DMS 273 (cell line): ENCODE results near the gene TIAM1.

Source experiments
- DNase-seq: peaks from one replicate; lab custom pipeline; 2025; ENCODE audit not compliant: unreplicated experiment; lab: John Stamatoyannopoulos, UW

Gene TIAM1, protein sequence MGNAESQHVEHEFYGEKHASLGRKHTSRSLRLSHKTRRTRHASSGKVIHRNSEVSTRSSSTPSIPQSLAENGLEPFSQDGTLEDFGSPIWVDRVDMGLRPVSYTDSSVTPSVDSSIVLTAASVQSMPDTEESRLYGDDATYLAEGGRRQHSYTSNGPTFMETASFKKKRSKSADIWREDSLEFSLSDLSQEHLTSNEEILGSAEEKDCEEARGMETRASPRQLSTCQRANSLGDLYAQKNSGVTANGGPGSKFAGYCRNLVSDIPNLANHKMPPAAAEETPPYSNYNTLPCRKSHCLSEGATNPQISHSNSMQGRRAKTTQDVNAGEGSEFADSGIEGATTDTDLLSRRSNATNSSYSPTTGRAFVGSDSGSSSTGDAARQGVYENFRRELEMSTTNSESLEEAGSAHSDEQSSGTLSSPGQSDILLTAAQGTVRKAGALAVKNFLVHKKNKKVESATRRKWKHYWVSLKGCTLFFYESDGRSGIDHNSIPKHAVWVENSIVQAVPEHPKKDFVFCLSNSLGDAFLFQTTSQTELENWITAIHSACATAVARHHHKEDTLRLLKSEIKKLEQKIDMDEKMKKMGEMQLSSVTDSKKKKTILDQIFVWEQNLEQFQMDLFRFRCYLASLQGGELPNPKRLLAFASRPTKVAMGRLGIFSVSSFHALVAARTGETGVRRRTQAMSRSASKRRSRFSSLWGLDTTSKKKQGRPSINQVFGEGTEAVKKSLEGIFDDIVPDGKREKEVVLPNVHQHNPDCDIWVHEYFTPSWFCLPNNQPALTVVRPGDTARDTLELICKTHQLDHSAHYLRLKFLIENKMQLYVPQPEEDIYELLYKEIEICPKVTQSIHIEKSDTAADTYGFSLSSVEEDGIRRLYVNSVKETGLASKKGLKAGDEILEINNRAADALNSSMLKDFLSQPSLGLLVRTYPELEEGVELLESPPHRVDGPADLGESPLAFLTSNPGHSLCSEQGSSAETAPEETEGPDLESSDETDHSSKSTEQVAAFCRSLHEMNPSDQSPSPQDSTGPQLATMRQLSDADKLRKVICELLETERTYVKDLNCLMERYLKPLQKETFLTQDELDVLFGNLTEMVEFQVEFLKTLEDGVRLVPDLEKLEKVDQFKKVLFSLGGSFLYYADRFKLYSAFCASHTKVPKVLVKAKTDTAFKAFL (N-terminal part only)

DNA sequence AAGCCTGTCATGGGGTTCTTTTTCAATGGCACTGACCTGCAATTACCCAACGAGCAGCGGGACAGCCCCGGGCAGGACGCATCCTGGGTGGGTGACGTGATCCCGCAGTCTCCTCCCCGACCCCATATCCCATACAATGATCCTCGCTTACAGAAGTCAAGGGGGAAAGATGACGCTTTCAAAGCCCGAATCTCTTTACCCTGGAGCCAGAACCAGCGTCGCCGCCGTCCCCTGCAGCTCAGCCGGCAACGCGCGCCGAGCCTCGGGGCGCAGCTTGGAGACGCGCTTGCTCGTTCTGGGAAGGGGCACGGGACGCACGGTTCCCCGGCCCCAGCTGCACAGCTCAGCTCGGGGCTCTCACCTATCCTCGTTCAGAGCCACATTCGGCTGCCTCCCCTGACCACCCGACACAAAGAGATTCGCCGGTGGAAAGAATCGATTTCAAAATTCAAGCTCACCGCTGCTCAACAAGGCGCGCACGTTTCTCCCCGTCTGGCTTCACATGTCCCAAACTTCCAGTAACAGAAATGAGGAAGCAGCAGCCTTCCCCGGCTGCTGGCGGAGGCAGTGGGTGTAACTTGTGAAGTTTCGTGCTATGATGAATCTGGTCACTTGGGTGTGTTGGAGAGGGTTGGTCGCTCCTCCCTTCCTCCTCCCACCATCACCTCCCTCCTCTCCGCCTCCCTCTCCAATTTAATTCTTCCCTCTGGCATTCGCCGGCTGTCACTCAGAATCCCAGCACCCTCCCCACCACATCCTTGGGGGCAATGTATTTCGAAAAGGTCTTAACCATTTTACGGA, at the start of gene TIAM1:
Gene TIAM1, minus strand, starts transcription at position 582 of the 801 bp plus-strand sequence. CDS start 77,289 bp downstream, outside the sequence.
- no peak for DNase-seq

DNA sequence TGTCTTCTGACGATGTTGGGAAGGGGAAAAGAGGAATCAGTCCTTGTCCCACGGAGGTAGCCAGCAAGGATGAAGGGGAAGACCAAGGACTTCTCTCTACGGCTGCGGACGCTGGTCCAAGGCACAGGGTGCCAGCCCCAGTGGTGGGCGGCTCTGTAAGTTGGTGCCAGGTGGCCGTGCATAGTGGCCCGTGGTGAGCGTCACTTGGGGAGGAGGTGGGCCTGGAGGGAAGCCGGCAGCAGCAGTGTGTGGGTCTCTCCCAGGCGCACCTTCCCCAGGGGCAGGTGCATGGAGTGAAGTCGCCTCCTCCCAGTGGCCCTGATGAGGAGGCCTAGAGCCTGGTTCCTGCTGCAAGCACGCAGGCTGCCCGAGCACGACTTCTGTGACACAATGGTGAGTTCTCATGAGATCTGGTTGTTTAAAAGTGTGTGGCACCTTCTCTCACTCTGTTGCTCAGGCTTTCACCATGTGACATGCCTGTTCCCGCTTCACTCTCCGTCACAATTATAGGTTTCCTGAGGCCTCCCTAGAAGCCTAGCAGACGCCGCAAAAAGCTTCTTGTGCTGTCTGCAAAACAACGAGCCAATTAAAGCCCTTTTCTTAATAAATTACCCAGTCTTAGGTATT, 43.6 kb upstream of the TIAM1 start:
- no peak for DNase-seq

DNA sequence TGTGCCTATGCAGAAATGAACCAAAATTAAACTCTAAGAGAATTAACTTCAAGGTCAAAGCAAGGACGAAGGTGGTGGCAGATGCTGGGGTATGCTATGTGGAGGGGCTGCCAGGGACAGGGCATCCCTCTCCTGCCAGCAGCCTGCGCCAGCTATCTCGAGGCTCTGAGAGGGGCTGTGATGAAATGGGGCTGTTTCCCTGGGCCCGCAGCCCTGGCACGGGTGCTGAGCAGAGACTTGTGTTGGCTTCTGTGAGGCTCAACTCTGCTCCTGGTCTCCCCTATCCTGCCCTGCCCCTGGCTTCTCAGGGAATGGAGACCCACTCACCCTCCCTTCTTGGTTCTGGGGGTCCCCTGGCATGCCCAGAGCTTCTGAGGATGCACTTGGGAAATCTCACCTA, 41.9 kb upstream of the TIAM1 start:
- DNase-seq, result no peak

DNA sequence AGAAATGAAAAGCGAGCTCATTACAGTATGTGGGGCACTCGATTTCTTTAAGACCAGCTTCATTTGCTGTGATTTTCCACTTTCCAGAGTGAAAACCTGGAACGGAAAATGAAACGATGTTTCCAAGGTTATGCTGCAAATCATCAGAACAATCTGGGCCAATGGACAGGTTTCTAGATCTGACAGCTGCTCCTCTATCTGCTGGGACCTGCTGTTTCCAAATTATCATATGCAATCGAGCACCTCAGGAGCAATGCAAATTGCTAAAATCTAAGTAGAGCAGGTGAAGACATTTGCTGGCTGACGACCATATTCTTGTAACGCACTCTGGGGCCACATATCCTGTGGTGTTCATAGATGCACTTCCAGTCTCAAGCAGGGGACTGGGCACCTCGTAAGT, 39.7 kb upstream of the TIAM1 start:
- DNase-seq, result no peak

DNA sequence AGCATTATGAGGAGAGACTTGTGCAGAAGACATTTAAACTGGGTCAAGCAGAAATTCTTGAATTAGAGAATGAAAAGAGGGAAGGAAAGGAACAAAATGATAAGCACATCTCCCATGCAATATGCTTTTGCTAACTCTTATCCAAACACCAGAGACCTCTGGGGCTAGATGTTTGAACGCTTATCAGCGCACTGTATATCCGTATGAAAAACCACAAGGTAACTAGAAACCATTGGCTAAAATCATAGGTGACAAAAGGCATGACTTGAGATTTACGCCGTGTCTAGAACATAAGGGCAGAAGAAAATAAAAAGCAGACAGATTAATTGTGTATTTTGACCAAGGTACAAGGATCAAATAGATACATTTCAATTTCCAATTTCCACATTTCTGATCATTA, 38.0 kb upstream of the TIAM1 start:
- no peak for DNase-seq

DNA sequence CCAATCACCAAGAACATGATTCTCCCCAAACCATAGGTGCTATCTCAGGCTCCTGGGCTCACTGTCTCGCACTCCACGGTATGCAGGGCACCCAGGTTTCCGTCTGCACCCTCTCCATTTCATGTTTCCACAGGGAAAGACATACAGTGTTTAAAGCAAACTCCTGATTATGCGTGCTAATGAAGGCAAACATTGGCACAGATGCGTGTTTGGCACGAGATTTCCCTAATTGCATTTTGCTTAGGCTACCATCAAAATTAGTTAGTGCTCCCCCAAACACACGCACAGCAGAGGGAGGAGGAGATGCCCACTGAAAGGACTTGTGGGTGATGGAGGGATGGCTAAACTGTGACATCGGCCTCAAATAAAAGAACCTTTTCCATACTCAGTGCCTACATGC, 32.2 kb upstream of the TIAM1 start:
- DNase-seq, result no peak

DNA sequence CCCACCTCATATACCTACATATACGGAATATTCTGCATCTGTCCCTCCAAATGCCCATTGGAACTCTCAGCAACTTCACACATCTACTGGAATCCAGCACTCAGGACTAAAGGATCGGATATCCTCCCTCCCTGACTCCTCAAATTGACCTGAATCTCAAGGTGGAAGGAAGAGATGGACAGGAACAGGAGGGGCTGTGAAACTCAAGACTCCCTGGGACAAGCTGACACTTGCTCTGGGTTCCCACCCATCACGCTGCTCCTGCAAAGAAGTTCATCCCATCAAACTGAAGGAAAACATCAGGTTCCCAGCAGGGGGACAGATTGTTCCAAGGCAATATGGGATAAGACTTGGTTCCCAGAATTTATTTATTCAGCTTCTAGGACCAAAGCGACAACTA, 30.3 kb upstream of the TIAM1 start:
- peak; percentile 69 for DNase-seq

DNA sequence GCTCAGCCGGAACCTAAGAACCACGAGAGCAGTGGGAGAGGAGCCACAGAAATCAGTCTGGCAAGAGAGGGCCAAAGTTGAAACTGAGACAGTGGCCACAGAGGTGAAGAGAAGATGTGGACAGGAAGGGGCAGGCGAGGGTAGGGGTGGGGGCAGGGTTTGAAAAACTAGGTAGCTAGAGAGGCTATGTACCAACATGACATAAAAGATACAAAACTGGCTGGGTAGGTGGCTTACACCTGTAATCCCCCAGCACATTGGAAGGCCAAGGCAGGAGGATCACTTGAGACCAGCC, 28.4 kb upstream of the TIAM1 start:
- no peak for DNase-seq

DNA sequence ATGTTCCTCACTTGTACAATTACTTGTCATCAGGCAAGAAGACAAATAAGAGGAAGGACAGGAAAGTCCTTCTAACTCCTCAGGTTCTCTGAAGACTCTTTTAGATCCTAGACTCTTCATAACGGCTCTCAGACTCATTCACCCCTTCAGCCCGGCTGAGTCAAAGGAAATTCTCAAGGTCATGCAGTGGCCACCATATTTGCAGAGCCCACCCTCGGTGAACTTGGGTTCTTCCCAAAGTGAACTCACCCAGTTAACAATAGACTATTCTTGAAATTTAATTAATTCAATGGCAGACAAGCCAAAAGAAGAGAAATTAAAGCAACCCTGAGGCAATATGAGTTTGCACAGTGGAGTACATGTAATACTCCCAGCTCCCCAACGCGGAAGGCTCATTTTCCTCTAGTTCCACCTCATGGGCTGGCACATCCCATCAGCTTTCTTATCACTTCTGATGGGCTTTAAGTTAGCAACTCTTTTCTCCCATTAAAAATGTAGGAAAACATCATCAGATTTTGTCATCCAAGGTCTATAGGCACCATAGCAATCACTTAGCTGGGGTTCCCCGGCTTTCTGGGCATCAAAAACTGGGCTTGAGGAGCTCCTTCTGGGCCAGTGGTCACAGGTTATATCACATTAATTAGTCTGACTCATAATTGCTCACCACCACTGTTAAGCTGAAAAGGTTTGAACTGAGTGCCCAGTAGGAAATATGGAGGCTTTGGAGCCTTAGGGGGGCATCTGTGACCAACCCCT, 27.8 kb upstream of the TIAM1 start:
- no peak for DNase-seq

DNA sequence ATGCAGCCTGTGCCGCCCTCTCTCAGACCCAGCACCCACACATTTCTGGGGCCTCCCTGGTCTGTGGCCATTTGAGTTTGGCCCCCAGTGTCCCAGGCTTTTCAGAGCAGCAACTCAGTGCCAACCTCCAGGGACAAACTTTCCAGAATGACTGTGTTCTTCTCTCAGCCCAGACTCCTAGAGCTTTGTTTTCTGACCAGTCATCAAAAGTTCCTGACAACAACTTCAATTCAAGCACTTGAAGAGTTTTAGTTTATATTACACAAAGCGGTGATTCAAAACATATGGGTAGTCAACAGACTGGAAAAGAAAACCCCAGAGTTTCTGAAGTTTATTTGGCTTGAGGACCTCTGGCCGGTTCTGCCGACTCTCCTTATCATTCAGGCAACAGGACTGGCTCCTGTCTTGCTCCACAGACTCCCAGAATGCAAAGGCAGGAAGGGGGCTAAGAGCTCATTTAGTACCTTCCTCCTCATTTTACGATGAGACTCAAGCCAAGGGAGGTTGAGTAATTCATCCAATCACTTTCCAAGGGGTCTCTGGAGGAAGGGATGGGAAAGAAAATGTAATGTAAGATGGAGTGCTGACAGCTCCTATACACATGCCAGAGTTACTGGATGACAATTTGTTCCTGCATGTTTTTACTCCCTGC, 27.0 kb upstream of the TIAM1 start:
- DNase-seq, result no peak

DNA sequence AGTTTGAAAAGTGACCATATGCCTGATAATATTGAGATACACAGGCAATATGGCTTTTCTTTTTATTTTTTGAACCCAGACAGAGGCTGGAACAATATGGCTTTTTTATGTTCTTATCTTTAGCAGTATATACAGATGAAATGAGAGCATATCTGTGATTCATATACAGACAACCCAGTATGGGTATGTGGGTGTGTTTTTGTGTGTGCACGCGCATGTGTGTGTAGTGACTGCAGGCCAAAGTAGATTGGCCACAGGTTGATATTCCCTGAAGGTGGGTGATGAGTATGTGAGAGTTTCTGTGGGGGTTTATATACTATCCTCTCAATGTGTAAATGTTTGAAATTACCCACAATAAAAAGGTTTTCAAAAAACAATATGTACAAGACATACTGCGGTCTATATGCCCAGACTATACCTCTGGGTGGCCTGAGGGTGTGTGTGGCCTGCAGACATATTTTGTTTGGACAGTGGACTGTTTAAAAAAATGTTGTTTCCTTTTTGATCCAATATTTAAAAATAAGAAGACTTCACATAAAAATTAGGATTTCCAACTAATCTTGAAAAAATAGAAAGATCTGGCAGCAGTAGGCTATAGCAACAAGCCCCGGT, 26.3 kb upstream of the TIAM1 start:
- no peak for DNase-seq

DNA sequence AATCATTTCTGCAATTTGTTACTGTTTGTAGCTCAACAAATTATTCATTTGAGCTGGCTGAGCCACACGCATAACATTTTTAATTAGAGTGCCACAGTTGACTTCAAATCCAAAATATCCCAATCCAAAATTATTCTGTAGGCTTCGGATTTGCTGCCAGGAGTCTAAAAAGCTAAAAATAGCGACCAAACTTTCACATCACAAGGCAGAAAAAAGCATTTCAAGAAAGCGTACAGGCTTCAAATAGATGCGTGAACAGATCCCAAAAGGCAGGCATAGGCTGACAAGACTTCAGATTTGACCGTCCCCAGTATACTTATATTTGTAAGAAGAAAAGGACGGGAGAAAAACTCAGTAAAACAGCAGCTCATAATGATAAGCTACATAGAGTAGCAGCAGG, 24.3 kb upstream of the TIAM1 start:
- DNase-seq, result no peak

DNA sequence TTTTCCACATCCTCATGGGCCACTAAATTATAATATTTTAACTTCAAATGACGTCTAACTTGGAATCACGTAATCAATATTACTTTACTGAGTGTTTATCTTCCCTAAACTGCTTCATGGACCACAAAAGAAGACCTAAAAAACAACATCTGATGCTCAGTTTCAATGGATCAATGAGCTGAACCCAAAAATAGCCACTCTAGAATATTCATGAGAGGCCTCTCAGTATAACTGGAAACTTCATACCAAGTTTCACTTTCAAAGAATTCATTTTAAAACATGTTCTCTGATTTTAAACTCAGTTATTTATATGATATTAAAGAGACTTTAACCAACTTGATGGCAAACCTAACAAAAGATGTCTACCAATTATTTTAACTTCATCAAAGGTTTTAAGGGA, 23.7 kb upstream of the TIAM1 start:
- DNase-seq, result no peak

DNA sequence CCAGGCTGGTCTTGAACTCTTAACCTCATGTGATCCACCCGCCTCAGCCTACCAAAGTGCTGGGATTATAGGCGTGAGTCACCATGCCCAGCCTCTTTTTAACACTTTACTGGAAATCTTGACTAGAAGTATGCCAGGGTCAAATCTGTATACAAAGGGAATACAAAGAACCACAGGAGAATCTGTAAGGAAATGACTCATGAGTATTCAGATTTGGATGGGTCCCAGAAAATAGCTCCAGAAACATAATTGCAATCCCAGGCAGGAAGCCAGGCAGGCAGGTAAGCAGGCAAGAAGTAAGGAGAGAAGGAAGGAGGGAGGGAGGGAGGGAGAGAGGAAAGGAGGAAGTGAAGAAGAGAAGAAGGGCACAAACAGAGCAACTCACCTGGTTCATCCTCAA, 22.8 kb upstream of the TIAM1 start:
- DNase-seq, result peak; percentile 27

DNA sequence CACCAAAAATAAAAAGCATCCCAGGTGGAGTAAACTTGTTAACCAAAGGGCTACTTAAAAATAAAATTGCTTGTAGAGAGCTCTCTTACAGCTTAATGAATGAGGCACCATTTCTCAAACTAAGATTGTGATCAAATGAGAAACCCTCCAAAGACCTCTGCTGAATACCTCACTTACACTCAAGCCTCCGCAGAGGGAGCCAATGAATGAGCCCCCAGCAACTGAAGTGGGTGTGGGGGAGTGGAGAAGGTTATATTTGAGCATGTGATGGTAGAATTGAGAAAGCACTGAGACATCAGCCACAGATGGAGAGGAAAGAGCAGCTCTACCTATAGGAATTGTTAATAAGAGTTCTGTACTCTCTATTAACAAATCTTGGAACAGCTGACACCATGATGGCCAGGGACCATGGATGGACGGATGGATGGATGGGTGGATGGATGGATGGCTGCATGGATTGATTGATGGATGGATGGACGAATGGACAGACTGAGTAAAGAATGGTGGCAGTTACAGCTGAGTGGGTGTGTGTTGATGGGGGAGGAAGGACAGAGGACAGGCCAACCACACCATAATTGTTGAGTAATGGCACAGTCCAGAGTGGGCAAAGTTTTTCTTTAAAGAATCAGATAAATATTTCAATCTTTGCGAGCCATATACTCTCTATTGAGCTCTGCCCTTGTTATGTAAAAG, 20.3 kb upstream of the TIAM1 start:
- no peak for DNase-seq

DNA sequence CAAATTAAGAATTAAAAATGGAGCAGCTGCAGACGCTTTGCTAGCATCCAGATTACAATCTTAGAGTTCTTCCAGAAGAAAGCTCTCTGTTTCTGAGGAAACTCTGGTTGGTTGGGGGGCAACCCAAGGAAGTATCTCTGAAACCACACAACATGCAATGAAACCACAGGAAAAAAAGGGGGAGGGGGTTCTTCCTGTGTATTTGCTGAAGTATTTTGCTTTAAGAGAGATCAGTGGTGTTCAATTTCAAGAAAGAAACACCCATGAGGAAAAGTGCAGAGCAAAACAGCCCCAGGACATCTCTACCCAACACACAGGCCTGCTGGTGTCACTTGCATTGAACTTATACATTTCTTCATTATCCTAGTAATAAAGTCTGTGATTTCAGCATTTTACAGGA, 19.7 kb upstream of the TIAM1 start:
- DNase-seq, result no peak

DNA sequence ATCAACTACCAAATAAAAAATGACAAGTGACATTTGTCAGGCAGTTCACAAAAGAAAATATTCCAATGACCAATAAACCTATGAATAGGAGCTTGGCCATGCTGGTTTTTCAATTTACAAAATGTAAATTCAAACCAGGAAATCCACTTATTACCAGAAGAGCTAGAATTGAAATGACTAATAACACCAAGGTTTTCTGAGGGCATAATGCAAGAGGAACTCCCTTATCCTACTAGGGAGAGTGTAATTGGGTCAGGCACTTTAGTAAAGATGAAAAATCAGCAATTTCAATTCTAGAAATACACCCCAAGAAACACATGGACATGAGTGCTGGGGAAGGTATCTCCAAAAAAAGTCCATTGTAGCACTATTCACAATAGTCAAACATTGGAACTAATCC, 16.7 kb upstream of the TIAM1 start:
- DNase-seq, result no peak

DNA sequence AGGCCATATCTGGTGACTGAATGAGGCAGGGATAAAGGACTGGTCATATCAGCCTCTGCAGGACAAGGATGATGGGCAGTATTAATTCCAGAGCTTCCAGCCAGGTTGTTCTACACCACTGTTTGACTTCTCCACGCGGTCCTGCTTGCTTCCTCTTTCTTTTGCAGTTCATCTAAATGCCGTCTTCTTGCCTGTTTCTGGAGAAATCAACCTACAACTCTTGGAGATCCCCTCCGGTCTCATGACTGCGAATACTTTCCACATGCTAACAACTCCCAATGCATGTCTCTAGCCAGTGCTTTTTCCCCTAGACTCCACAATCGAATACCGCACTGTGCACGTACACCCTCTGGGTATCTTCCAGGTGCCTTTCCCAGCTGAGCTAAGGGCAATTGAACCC, 14.1 kb upstream of the TIAM1 start:
- DNase-seq, result no peak
